GM21447 (cell line): ENCODE measurements around the gene MTHFD2.

Source experiments
- ATAC-seq: cut with Tn5 transposase; IDR thresholded peaks from one replicate; pipeline ENCODE4 v1.9.1; 2021; ENCODE audit not compliant: unreplicated experiment

Gene MTHFD2

DNA sequence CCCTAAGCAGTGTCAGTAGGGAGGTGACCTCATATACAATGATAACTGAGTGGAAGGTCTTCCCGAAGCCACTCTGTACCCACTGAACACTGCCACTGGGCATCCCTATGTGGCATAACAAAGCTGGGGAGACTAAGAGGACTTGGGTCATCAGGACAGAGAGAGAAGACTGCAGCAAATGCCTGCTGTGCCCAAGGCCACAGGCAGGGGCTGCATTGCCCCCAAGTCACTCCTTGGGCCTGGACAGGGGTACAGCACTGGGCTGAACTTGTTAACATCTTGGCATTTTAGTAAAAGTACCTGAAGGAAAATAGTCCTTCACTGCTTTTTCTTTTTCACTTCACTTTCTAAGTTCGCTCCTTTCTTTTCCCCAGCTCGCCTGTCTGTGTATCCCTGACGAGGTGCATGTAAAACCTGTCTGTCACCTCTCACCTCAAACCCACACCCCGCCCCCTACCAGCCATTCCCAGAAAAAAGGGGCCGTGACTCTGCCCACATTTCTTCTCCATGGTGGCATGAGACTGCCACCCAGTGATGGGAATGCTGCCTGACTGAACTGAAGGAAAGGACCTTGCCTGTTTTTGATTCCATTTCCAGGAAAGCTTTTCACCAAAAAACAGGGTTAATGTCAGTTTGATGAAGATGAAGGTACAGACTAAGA lies 62.9 kb downstream of the MTHFD2 start:
- no peak for ATAC-seq

DNA sequence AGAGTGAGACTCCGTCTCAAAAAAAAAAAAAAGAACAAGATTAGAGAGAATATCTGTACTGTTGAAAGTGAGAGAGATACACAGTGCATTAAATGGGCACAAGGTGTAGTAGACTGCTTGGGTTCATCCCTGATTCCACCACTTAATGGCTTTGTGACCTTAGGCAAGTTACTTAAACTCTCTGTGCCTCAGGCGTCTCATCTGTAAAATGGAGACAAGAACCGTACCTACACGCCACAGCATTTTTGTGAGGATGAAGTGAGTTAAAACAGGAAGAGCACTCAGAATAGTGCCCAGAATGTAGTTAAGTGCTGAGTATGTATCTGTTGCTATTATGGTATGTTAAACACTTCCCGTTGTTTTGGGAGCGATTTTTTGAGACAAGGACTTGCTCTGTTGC lies 64.3 kb downstream of the MTHFD2 start:
- no peak for ATAC-seq

DNA sequence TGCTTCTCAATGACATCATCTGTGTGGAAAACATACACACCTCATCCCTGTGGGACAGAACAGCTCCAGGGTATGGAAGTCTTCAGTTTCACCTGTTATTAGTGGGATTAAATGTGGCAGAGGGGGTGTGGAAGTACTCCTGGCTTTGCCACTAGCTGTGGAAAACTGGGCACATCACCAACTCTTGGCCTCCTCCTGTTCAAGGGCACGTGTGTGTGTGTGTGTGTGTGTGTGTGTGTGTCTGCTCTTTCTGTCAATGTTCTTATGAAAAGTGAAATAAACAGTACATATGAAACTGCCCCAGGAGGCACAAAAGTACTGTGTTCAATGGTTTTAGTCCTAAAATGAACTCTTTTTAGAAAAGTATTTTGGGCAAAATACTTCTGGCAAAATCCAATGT lies 65.9 kb downstream of the MTHFD2 start:
- ATAC-seq = no peak

DNA sequence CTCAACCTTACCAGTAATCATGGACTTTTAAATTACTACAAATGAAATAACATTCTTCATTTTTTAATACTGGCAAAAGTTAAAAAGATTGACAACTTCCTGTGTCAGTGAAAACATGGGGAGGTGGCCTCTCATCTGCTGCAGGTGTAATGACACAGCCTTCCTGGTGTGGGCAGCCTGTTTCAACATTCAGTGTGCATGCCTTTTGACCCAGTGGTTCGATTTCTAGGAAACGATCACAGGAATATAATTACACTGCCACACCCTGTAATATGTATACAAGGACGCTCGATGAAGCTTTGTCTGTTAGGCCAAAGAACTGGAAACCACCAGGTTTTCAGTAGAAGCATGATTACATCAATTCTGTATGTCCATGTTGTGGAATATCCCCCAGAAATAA lies 68.7 kb downstream of the MTHFD2 start:
- ATAC-seq = no peak
